ENCODE data around the gene CEP162. TPM values are rescaled to one million over a fixed set of nuclear protein-coding genes. Genes with fewer than 3 reads are reported as not detected.

Gene CEP162
- total and polyA plus RNA-seq, 2 of the 8 experiments (the other 6 are each of a cell fraction or from before 2014, with no cell fraction given): 1.3 to 10.6 TPM

GRCh38 chr6:84135291-84135690 is 92.2 kb downstream of the CEP162 start:
- WGBS, 2 experiments (ENCODE audit: extremely low coverage in 1 of 2, insufficient coverage in 1 of 2, insufficient read length in 1 of 2, insufficient replicate concordance in 2 of 2, low coverage in 1 of 2, low lambda C conversion rate in 2 of 2, missing lambda C conversion rate in 1 of 2): 87% methylated on average over 5 of the region's 5 CpGs; no CpG with 5 or more reads in 1 of the 2 experiments
- no peak for FAIRE-seq
- TF ChIP-seq ASH2L (IDR thresholded peaks at IDR 0.05; ENCODE audit: low read length) (no peak), ATF2 (IDR thresholded peaks at IDR 0.05; ENCODE audit: low read length) (no peak), BCL11A (IDR thresholded peaks at IDR 0.05; ENCODE audit: low read depth in 2 of 2, low read length in 2 of 2) (no peak), PHF8 (conservative IDR thresholded peaks at IDR 0.05; ENCODE audit: low read depth, low read length) (no peak), BRCA1 (IDR thresholded peaks at IDR 0.05; ENCODE audit: low read depth, low read length) (no peak), HDAC6 (IDR thresholded peaks at IDR 0.05; ENCODE audit: low read depth, low read length) (no peak), MAFK (IDR thresholded peaks at IDR 0.05; ENCODE audit: low read depth, low read length) (no peak), POLR2AphosphoS5 (IDR thresholded peaks at IDR 0.05; ENCODE audit: low read depth, low read length) (no peak), NRF1 (IDR thresholded peaks at IDR 0.05; ENCODE audit: low read depth, low read length) (no peak), CBX5 (IDR thresholded peaks at IDR 0.05; ENCODE audit: low read depth, low read length) (no peak), ATF3 (IDR thresholded peaks at IDR 0.05; ENCODE audit: insufficient read depth, low read depth, low read length) (no peak)

More at GRCh38 chr6:84135291-84135690, 92.2 kb downstream of the CEP162 start:
- no peak overlapping the region for H2BK12ac ChIP-seq (ENCODE audit: low read depth, low read length)
- peaks cover 10 to 18% of the 10 kb centered on the region in 2 experiments for H3K9me3 ChIP-seq (ENCODE audit: insufficient read depth in 2 of 2, low read depth in 1 of 2, low read length in 1 of 2)
- no peak overlapping the region for H3K14ac ChIP-seq (ENCODE audit: insufficient read length)
- no peak overlapping the region for H3K4me3 ChIP-seq (ENCODE audit: extremely low read depth in 1 of 4, insufficient read depth in 2 of 4, low read depth in 3 of 4, low read length in 4 of 4)
- no peak overlapping the region for H4K5ac ChIP-seq (ENCODE audit: insufficient read length, low read depth, low read length)
- H2BK5ac ChIP-seq (ENCODE audit: low read depth, low read length): no peak overlapping the region
- no peak overlapping the region for H3K4me2 ChIP-seq (ENCODE audit: insufficient read depth in 1 of 2, low read depth in 2 of 2, low read length in 2 of 2)
- no peak overlapping the region for H2BK15ac ChIP-seq (ENCODE audit: low read length)
- H3K56ac ChIP-seq (replicated peaks; ENCODE audit: insufficient read length, low read depth, low read length): no peak overlapping the region
- no peak overlapping the region for H3K4ac ChIP-seq (replicated peaks; ENCODE audit: insufficient read length, low read depth, low read length)
- H2BK20ac ChIP-seq (ENCODE audit: low read length): no peak overlapping the region
- no peaks in the 10 kb centered on the region for H4K20me1 ChIP-seq (replicated peaks in 1 of 2; ENCODE audit: control insufficient read depth in 1 of 2, insufficient read depth in 2 of 2, low read length in 2 of 2)
- peaks cover 0 to 2% (median 0%) of the 10 kb centered on the region in 4 experiments; a peak in 1 of 7 replicates for H3K4me1 ChIP-seq (replicated peaks in 1 of 4; ENCODE audit: control insufficient read depth in 3 of 4, insufficient read depth in 4 of 4, low read length in 3 of 4)
- H3K79me1 ChIP-seq (ENCODE audit: low read depth, low read length): no peaks in the 10 kb centered on the region
- peaks cover 0 to 20% (median 6%) of the 10 kb centered on the region in 4 experiments; a peak in 4 of 8 replicates for H3K36me3 ChIP-seq (ENCODE audit: control insufficient read depth in 2 of 4, insufficient read depth in 4 of 4, low read length in 3 of 4)
- H3K23me2 ChIP-seq (ENCODE audit: low read depth, low read length): no peaks in the 10 kb centered on the region
- no peak overlapping the region for H2AFZ ChIP-seq (ENCODE audit: low read length)
- no peaks in the 10 kb centered on the region for H3K79me2 ChIP-seq (ENCODE audit: control insufficient read depth in 1 of 2, insufficient read depth in 2 of 2, low read length in 2 of 2)
- no peak overlapping the region for H3K23ac ChIP-seq (ENCODE audit: insufficient read length)
- no peak overlapping the region for H3K18ac ChIP-seq (ENCODE audit: extremely low read depth, low read length)
- ChIA-PET POLR2A (ENCODE audit: partially characterized antibody) (no interaction called here), CTCF (ENCODE audit: partially characterized antibody) (no interaction called here)
- no peak overlapping the region for H3K27ac ChIP-seq (ENCODE audit: low read depth, low read length)
- H3K27me3 ChIP-seq (replicated peaks in 1 of 4; ENCODE audit: control insufficient read depth in 3 of 4, extremely low read depth in 1 of 4, insufficient read depth in 3 of 4, low read length in 3 of 4): no peaks in the 10 kb centered on the region
- H2BK120ac ChIP-seq (replicated peaks; ENCODE audit: low read depth, low read length): no peak overlapping the region
- H2AK5ac ChIP-seq (ENCODE audit: low read depth, low read length): no peak overlapping the region
- H4K91ac ChIP-seq (replicated peaks; ENCODE audit: insufficient read length, low read length): no peak overlapping the region
- no peak overlapping the region for H4K8ac ChIP-seq (ENCODE audit: extremely low read depth, insufficient read depth, low read length)
- no peak for DNase-seq (ENCODE audit: low read depth in 1 of 2, low spot score in 2 of 2)
- H3K9ac ChIP-seq (replicated peaks in 1 of 4; ENCODE audit: extremely low read depth in 1 of 4, low read depth in 3 of 4, low read length in 3 of 4): no peak overlapping the region

All from H1 (cell line).